Measurements from ENCODE around the gene IFT80. TPM values are rescaled to one million over a fixed set of nuclear protein-coding genes. Genes with fewer than 3 reads are reported as not detected.

IFT80 gene
- polyA plus RNA-seq, 3 donors = 1.3 to 7.7 (median 1.4) TPM

DNA sequence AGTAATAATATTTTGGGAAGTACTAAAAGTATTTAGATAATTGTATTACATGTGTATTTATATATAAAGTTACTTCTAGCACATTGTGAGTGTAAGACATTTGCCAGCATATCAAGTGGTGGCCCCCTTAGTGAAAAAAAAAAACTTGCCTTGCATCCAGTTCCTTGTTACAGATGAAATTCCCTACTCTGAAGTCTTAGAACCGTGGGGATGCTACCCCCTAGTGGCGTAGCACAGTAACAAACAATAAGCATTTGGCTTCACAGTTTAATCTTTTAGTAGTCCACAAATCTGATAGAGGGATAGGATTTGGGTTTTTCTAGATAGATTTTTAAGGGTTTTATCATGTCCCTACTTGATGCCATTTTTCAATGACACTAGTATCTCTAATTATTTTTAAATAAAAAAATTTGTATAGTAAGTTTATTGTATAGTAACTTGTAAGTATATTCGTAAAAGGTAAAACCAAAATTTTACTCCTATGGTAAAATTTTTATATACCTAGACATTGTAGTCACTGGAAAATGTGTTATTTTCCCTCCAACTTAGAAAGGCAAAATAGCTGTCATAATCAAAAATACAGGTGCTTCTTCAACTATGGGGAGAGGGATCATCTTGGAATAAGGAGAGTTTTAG is 14.7 kb upstream of the IFT80 start:
- Histone ChIP-seq H3K27me3 (ENCODE audit: control insufficient read depth in 2 of 2, insufficient read depth in 2 of 2, low read length in 2 of 2) (no peaks in the 10 kb centered on the region), H3K9ac (ENCODE audit: insufficient read depth, low read length, poor library complexity, severe bottlenecking) (no peak overlapping the region), H3K4me1 (ENCODE audit: control insufficient read depth in 1 of 2, insufficient read depth in 2 of 2, low read length in 2 of 2) (no peaks in the 10 kb centered on the region), H3K36me3 (replicated peaks in 1 of 2; ENCODE audit: control insufficient read depth in 1 of 2, insufficient read depth in 2 of 2, low read length in 2 of 2) (peaks cover 34 to 81% of the 10 kb centered on the region in 2 donors), H3K9me3 (replicated peaks in 1 of 2; ENCODE audit: control insufficient read depth in 1 of 2, insufficient read depth in 1 of 2, low read length in 2 of 2) (no peaks in the 10 kb centered on the region), H3K79me2 (ENCODE audit: insufficient read depth, low read length) (peaks cover 95% of the 10 kb centered on the region), H2AFZ (ENCODE audit: insufficient read depth, low read depth, low read length, poor library complexity, severe bottlenecking) (no peak overlapping the region), H3K27ac (ENCODE audit: low read depth in 1 of 2, low read length in 2 of 2) (no peak overlapping the region), H3K4me2 (replicated peaks; ENCODE audit: extremely low read depth, low read length, poor library complexity, severe bottlenecking) (no peak overlapping the region), H3K4me3 (replicated peaks in 1 of 3; ENCODE audit: low read depth in 2 of 3, low read length in 3 of 3) (no peak overlapping the region), H4K20me1 (ENCODE audit: insufficient read depth, low read length) (no peaks in the 10 kb centered on the region)
- H3K27ac Mint-ChIP-seq = no peak overlapping the region
- peaks cover 36 to 53% of the 10 kb centered on the region in 2 donors for H3K36me3 Mint-ChIP-seq
- peak; percentile 65 to 78 (median 74) for DNase-seq
- no CpG with 5 or more reads among the region's 3 CpGs for WGBS (ENCODE audit: insufficient coverage)
- no peaks in the 10 kb centered on the region for H3K27me3 Mint-ChIP-seq (ENCODE audit: low read depth in 3 of 3)
- intact Hi-C loops (cut with micrococcal nuclease) = loop anchor here (5.0 to 10.0 kb wide), 2 partner anchors 189 to 381 kb away; partner anchors contain the start of gene C3orf80 (in 1 of the 2)
- no peak overlapping the region for H3K4me3 Mint-ChIP-seq
- H3K9me3 Mint-ChIP-seq = no peaks in the 10 kb centered on the region
- H3K4me1 Mint-ChIP-seq = peaks cover 7% of the 10 kb centered on the region
- TF ChIP-seq, protein P1, sequence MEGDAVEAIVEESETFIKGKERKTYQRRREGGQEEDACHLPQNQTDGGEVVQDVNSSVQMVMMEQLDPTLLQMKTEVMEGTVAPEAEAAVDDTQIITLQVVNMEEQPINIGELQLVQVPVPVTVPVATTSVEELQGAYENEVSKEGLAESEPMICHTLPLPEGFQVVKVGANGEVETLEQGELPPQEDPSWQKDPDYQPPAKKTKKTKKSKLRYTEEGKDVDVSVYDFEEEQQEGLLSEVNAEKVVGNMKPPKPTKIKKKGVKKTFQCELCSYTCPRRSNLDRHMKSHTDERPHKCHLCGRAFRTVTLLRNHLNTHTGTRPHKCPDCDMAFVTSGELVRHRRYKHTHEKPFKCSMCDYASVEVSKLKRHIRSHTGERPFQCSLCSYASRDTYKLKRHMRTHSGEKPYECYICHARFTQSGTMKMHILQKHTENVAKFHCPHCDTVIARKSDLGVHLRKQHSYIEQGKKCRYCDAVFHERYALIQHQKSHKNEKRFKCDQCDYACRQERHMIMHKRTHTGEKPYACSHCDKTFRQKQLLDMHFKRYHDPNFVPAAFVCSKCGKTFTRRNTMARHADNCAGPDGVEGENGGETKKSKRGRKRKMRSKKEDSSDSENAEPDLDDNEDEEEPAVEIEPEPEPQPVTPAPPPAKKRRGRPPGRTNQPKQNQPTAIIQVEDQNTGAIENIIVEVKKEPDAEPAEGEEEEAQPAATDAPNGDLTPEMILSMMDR (IDR thresholded peaks at IDR 0.05) = peak; percentile 96

GRCh38 chr3:160412477-160412876 is 13.5 kb upstream of the IFT80 start:
- Histone ChIP-seq H3K27me3 (ENCODE audit: control insufficient read depth in 2 of 2, insufficient read depth in 2 of 2, low read length in 2 of 2) (no peaks in the 10 kb centered on the region), H3K79me2 (ENCODE audit: insufficient read depth, low read length) (peaks cover 96% of the 10 kb centered on the region), H3K27ac (ENCODE audit: low read depth in 1 of 2, low read length in 2 of 2) (peak overlapping the region in 1 of 2 donors; percentile 36), H3K4me3 (replicated peaks in 1 of 3; ENCODE audit: low read depth in 2 of 3, low read length in 3 of 3) (no peak overlapping the region), H4K20me1 (ENCODE audit: insufficient read depth, low read length) (no peaks in the 10 kb centered on the region), H3K9ac (ENCODE audit: insufficient read depth, low read length, poor library complexity, severe bottlenecking) (no peak overlapping the region), H3K4me2 (replicated peaks; ENCODE audit: extremely low read depth, low read length, poor library complexity, severe bottlenecking) (no peak overlapping the region), H3K9me3 (replicated peaks in 1 of 2; ENCODE audit: control insufficient read depth in 1 of 2, insufficient read depth in 1 of 2, low read length in 2 of 2) (no peaks in the 10 kb centered on the region), H2AFZ (ENCODE audit: insufficient read depth, low read depth, low read length, poor library complexity, severe bottlenecking) (no peak overlapping the region), H3K36me3 (replicated peaks in 1 of 2; ENCODE audit: control insufficient read depth in 1 of 2, insufficient read depth in 2 of 2, low read length in 2 of 2) (peaks cover 29 to 78% of the 10 kb centered on the region in 2 donors), H3K4me1 (ENCODE audit: control insufficient read depth in 1 of 2, insufficient read depth in 2 of 2, low read length in 2 of 2) (no peaks in the 10 kb centered on the region)
- no peak for DNase-seq
- Mint-ChIP-seq H3K9me3 (no peaks in the 10 kb centered on the region), H3K4me3 (no peak overlapping the region), H3K27me3 (ENCODE audit: low read depth in 3 of 3) (no peaks in the 10 kb centered on the region), H3K27ac (peak overlapping the region in 2 of 7 donors; percentile 56 to 75), H3K36me3 (peaks cover 29 to 50% of the 10 kb centered on the region in 2 donors), H3K4me1 (peaks cover 7% of the 10 kb centered on the region)
- intact Hi-C loops (cut with micrococcal nuclease) = loop anchor here (5.0 to 10.0 kb wide), 2 partner anchors 188 to 380 kb away; partner anchors contain the start of gene C3orf80 (in 1 of the 2)
- WGBS (ENCODE audit: insufficient coverage) = no CpG with 5 or more reads among the region's 1 CpG
- TF ChIP-seq, protein P1 (IDR thresholded peaks at IDR 0.05) = no peak
